ENCODE results near the gene PLA2G4E.

DNA sequence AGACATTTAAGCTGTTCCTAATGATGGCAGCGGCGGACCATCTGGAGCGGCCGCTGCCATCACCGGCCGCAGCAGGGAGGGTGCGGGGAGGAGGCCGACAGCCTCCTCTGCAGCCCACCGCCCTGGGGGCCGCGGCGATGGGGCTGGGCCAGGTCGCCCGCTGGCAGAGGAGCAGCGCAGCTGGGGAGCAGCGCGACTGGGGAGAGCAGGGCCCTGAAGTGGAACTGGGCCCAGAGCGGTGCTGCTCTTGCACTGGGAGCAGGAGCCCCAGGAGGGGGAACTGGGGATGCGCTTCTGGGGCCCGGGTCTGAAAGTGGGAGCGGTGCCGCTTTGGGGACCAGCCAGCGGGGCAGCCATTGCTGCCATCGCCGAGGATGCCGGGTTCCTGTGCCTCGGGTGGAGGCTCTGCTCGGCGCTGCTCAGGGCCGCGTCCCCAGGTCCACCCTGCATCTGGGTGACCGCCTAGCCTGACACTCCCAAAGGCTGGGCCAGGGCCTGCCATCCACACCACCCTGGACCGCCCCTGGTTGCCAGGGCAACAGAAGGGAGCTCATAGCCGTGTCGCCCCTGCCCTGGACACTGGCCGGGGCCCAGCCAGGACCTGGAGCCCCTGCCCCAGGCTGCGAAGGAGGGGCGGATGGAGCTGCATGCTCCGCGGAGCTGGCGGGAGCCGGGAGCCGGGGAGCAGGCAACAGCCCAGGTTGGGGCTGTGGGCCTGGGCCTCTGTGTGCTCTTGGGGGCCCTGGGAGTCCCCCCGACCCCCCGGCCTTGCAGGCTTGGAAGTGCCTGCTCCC, 15.5 kb upstream of the PLA2G4E start:
- TF ChIP-seq POLR2AphosphoS5 (IDR thresholded peaks at IDR 0.05) (no peak), POLR2A (IDR thresholded peaks at IDR 0.05) (no peak)
- TF ChIP-seq, protein P1, sequence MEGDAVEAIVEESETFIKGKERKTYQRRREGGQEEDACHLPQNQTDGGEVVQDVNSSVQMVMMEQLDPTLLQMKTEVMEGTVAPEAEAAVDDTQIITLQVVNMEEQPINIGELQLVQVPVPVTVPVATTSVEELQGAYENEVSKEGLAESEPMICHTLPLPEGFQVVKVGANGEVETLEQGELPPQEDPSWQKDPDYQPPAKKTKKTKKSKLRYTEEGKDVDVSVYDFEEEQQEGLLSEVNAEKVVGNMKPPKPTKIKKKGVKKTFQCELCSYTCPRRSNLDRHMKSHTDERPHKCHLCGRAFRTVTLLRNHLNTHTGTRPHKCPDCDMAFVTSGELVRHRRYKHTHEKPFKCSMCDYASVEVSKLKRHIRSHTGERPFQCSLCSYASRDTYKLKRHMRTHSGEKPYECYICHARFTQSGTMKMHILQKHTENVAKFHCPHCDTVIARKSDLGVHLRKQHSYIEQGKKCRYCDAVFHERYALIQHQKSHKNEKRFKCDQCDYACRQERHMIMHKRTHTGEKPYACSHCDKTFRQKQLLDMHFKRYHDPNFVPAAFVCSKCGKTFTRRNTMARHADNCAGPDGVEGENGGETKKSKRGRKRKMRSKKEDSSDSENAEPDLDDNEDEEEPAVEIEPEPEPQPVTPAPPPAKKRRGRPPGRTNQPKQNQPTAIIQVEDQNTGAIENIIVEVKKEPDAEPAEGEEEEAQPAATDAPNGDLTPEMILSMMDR (IDR thresholded peaks at IDR 0.05) = no peak
